HepG2 (cell line): Measurements from ENCODE around the gene PDXDC1. TPM values are rescaled to one million over a fixed set of nuclear protein-coding genes. Genes with fewer than 3 reads are reported as not detected.

Source experiments
- ATAC-seq: fragments of 200-7000 bp; cut with Tn5 transposase; 3 replicates; pipeline ENCODE4 v1.9.1; 2020; ENCODE audit warnings: mild to moderate bottlenecking, moderate library complexity
- BruUV-seq: library from RNA; stranded (reverse); fragments of 400-500 nt; replicated peaks from 2 replicates; lab custom pipeline; 2021; lab: Mats Ljungman, UMichigan
- CTCF ChIA-PET: fragments of 300-600 bp; formaldehyde crosslinking; extraction: SDS; loops from one replicate; lab custom pipeline; 2021; ENCODE audit warnings: low total read pairs, inconsistent platforms, low intra/inter-chr PET ratio; lab: Yijun Ruan, JAX
- POLR2A ChIA-PET: fragments of 350-600 bp; sonication (Branson Sonifier 250); formaldehyde crosslinking; loops from one replicate; lab custom pipeline; 2020; ENCODE audit warnings: antibody characterized with exemption, inconsistent platforms; lab: Yijun Ruan, JAX
- DNase-seq: peaks from one replicate; pipeline ENCODE4 v3.0.0-alpha.2; 2015; ENCODE audit warnings: low spot score
- FAIRE-seq: peaks from 3 replicates; lab custom pipeline; 2011; peaks lifted over from hg19 to GRCh38; lab: Jason Lieb, UNC
- H2AFZ ChIP-seq: one replicate; pipeline ENCODE4 v1.6.1; 2011; ENCODE audit warnings: low read length, inconsistent platforms
- H3K27ac ChIP-seq: fragments of 300-600 bp; 3 replicates; pipeline ENCODE4 v1.8.0; 2011; ENCODE audit warnings: mixed run types, mild to moderate bottlenecking, mixed read lengths, low read length, inconsistent platforms; ENCODE audit not compliant: insufficient read depth; ENCODE audit errors: extremely low read length
- H3K27me3 ChIP-seq, 2 experiments: fragments of 200-600 bp in 1 of 2; 2 replicates in 1 of 2; 3 replicates in 1 of 2; pipeline versions ENCODE4 v1.6.0 to v1.8.0; 2011; ENCODE audit warnings: low read length in 2 of 2, mild to moderate bottlenecking in 2 of 2, moderate library complexity in 2 of 2, inconsistent platforms in 1 of 2; ENCODE audit not compliant: insufficient read depth in 2 of 2, control insufficient read depth in 1 of 2
- H3K36me3 ChIP-seq, 2 experiments: fragments of 200-600 bp in 1 of 2; replicated peaks in 1 of 2; 2 replicates in 1 of 2; 3 replicates in 1 of 2; pipeline versions ENCODE4 v1.5.1 to v1.8.0; 2011; ENCODE audit warnings: low read length in 2 of 2, inconsistent platforms in 1 of 2; ENCODE audit not compliant: insufficient read depth in 2 of 2, control insufficient read depth in 1 of 2
- H3K4me1 ChIP-seq: 2 replicates; pipeline ENCODE4 v1.5.1; 2012; ENCODE audit warnings: low read length, inconsistent platforms; ENCODE audit not compliant: insufficient read depth
- H3K4me2 ChIP-seq: 2 replicates; pipeline ENCODE4 v1.6.0; 2011; ENCODE audit warnings: low read depth, low read length, inconsistent platforms
- H3K4me3 ChIP-seq, 3 experiments: fragments of 200-600 bp in 1 of 3; sonication (generic), shearing (Covaris generic) in 1 of 3; replicated peaks in 1 of 3; 2 replicates each; pipeline ENCODE4 v1.5.1; 2011 to 2016; ENCODE audit warnings: low read length in 3 of 3, inconsistent platforms in 2 of 3, low read depth in 2 of 3, mild to moderate bottlenecking in 2 of 3, control low read depth in 1 of 3, mixed read lengths in 1 of 3; ENCODE audit not compliant: insufficient read depth in 1 of 3
- H3K79me2 ChIP-seq: one replicate; pipeline ENCODE4 v1.6.1; 2011; ENCODE audit warnings: low read length, inconsistent platforms; ENCODE audit not compliant: insufficient read depth
- H3K9ac ChIP-seq: 2 replicates; pipeline ENCODE4 v1.6.0; 2011; ENCODE audit warnings: mild to moderate bottlenecking, low read depth, low read length, inconsistent platforms; ENCODE audit not compliant: insufficient read depth
- H3K9me3 ChIP-seq: 2 replicates; pipeline ENCODE4 v1.5.1; 2012; ENCODE audit warnings: mild to moderate bottlenecking, low read length
- H4K20me1 ChIP-seq: 2 replicates; pipeline ENCODE4 v1.6.0; 2011; ENCODE audit warnings: inconsistent platforms, mild to moderate bottlenecking, low read length, moderate library complexity; ENCODE audit not compliant: insufficient read depth
- ARNTL ChIP-seq: sonication (generic); formaldehyde crosslinking; IDR thresholded peaks from 2 replicates; pipeline ENCODE4 v1.4.0; 2020; ENCODE audit warnings: mild to moderate bottlenecking, missing genetic modification reagents
- ELK4 ChIP-seq: sonication (generic); formaldehyde crosslinking; IDR thresholded peaks from 2 replicates; pipeline ENCODE4 v1.9.0; 2021; ENCODE audit warnings: missing genetic modification reagents, borderline replicate concordance
- ETV5 ChIP-seq: IDR thresholded peaks from 2 replicates; pipeline ENCODE4 v1.6.1; 2018; ENCODE audit warnings: missing biosample characterization, missing genetic modification reagents, inconsistent platforms, borderline replicate concordance
- FOXK2 ChIP-seq: fragments of 450-650 bp; IDR thresholded peaks from 2 replicates; pipeline ENCODE4 v1.6.1; 2016
- GATAD2A ChIP-seq: IDR thresholded peaks from 2 replicates; pipeline ENCODE4 v1.6.1; 2016
- MAF1 ChIP-seq: sonication (generic); formaldehyde crosslinking; IDR thresholded peaks from 2 replicates; pipeline ENCODE4 v1.5.0; 2020; ENCODE audit warnings: missing genetic modification reagents, borderline replicate concordance
- NR2F1 ChIP-seq, 2 experiments: fragments of 450-650 bp in 1 of 2; formaldehyde crosslinking in 1 of 2; IDR thresholded peaks; 2 replicates each; pipeline versions ENCODE4 v1.5.0 to v1.6.1; 2016 to 2020; ENCODE audit warnings: mild to moderate bottlenecking in 1 of 2, missing compliant biosample characterization in 1 of 2, missing genetic modification reagents in 1 of 2, moderate library complexity in 1 of 2
- POLR2AphosphoS5 ChIP-seq: IDR thresholded peaks from 2 replicates; pipeline ENCODE4 v1.6.1; 2012; ENCODE audit warnings: low read depth, low read length
- PRMT3 ChIP-seq: sonication (generic); formaldehyde crosslinking; IDR thresholded peaks from 2 replicates; pipeline ENCODE4 v1.8.1; 2022; ENCODE audit warnings: low read depth, mild to moderate bottlenecking, moderate library complexity, missing genetic modification reagents, borderline replicate concordance
- SAP130 ChIP-seq: IDR thresholded peaks from 2 replicates; pipeline ENCODE4 v1.6.1; 2016; ENCODE audit warnings: low read depth
- ZBTB4 ChIP-seq: sonication (generic); formaldehyde crosslinking; IDR thresholded peaks from 2 replicates; pipeline ENCODE4 v1.4.0; 2020; ENCODE audit warnings: missing genetic modification reagents, mild to moderate bottlenecking, borderline replicate concordance
- ZMYM3 ChIP-seq: sonication (generic); formaldehyde crosslinking; IDR thresholded peaks from 2 replicates; pipeline ENCODE4 v1.5.1; 2020; ENCODE audit warnings: mild to moderate bottlenecking, missing genetic modification reagents
- ZNF329 ChIP-seq: sonication (generic); formaldehyde crosslinking; IDR thresholded peaks from 2 replicates; pipeline ENCODE4 v1.9.0; 2021; ENCODE audit warnings: low read depth, mild to moderate bottlenecking, missing genetic modification reagents
- ZNF34 ChIP-seq: sonication (generic); formaldehyde crosslinking; IDR thresholded peaks from 2 replicates; pipeline ENCODE4 v1.4.0; 2020; ENCODE audit warnings: mild to moderate bottlenecking, missing genetic modification reagents, borderline replicate concordance
- ZNF512B ChIP-seq: sonication (generic); formaldehyde crosslinking; IDR thresholded peaks from 2 replicates; pipeline ENCODE4 v1.5.1; 2020; ENCODE audit warnings: missing genetic modification reagents, mild to moderate bottlenecking, borderline replicate concordance
- ZNF556 ChIP-seq: sonication (generic); formaldehyde crosslinking; IDR thresholded peaks from 2 replicates; pipeline ENCODE4 v1.4.0; 2020; ENCODE audit warnings: mild to moderate bottlenecking, missing genetic modification reagents, borderline replicate concordance
- ZNF563 ChIP-seq: sonication (generic); formaldehyde crosslinking; IDR thresholded peaks from 2 replicates; pipeline ENCODE4 v1.8.0; 2022; ENCODE audit warnings: mild to moderate bottlenecking, moderate library complexity, missing genetic modification reagents
- WGBS: methylation state at CpG from one replicate; pipeline ENCODE4 v1.1.6; 2017; ENCODE audit warnings: low lambda C conversion rate; 5-methylcytosine and 5-hydroxymethylcytosine counted together
- in situ Hi-C: cut with HindIII; loops from 2 replicates; pipeline ENCODE4 v1.10.0; 2017; ENCODE audit warnings: low pct_unique_long_range_greater_than_20kb; ENCODE audit not compliant: extremely low pct_ligation_motif_present
- intact Hi-C: fragments of 100-400 bp; cut with micrococcal nuclease; formaldehyde crosslinking; loops from one replicate; pipeline ENCODE4 v1.10.0; 2022; ENCODE audit not compliant: unreplicated experiment
- polyA plus RNA-seq, 8 experiments: library from polyadenylated mRNA; depleted of rRNA in 3 of 8; stranded (reverse) in 7 of 8; unstranded in 1 of 8; fragments of >200 nt; fragmentation: Illumina TruSeq in 4 of 8; extraction: Trizol in 4 of 8; gene quantifications; 2 replicates each; pipeline versions ENCODE4 v1.2.1 to v1.2.3, GENCODE V29; 2011 to 2016; ENCODE audit warnings: low read depth in 4 of 8, missing spikeins in 1 of 8, mixed read lengths in 1 of 8; ENCODE audit not compliant: insufficient read depth in 1 of 8
- total RNA-seq, 5 experiments: library from RNA; depleted of rRNA; stranded (reverse); fragments of >200 nt; fragmentation: Illumina TruSeq; extraction: Trizol; gene quantifications; 2 replicates each; pipeline ENCODE4 v1.2.3, GENCODE V29; 2016; ENCODE audit warnings: low read depth in 1 of 5

Gene PDXDC1
- total and polyA plus RNA-seq, 2 of the 13 experiments (the other 11 are each of a cell fraction or from before 2014, with no cell fraction given), result 133 to 169 TPM

DNA sequence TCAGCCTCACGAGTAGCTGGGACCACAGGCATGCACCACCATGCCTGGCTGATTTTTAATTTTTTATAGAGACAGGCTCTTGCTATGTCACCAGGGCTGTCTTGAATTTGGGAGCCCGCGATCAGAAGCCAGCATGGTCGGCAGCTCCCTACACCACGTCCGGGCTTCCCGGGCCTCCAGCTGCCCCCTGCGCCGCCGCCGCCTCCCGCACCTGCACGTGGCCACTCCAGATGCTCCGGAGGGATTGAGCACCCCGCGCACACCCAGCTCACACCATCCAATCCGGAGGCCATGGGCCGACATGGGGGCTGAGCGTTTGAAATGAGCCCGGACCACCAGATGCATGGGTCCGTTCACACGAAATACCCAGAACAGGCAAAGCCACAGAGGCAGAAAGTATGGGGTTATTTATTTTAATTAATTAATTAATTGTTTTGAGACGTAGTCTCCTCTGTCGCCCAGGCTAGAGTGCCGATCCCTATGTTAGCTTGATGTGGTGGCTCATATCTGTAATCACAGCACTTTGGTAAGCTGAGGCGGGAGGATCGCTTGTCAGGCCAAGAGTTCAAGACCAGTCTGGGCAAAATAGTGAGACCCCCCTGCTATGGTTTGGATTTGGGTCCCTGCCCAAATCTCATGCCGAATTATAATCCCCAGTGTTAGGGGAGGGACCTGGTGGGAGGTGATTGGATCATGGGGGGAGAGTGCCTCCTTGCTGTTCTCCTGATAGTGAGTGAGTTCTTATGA is 17.1 kb upstream of the PDXDC1 start (continued):
- TF ChIP-seq NR2F1 (CRISPR knock-in tag; IDR thresholded peaks at IDR 0.05) (no peak), ZNF512B (CRISPR knock-in tag) (no peak)

GRCh38 chr16:14958323-14958600 is 16.6 kb upstream of the PDXDC1 start:
- no peak for DNase-seq
- CTCF ChIA-PET, result no interaction called here
- H3K4me3 ChIP-seq, result no peak overlapping the region
- FAIRE-seq, result no peak
- H3K9me3 ChIP-seq, result no peaks in the 10 kb centered on the region
- no peak overlapping the region for H2AFZ ChIP-seq
- WGBS, result 74% methylated on average over 4 of the region's 4 CpGs
- H4K20me1 ChIP-seq, result no peaks in the 10 kb centered on the region
- ATAC-seq, result no peak
- H3K36me3 ChIP-seq, result no peaks in the 10 kb centered on the region
- in situ Hi-C loops, result no loop called here
- H3K27ac ChIP-seq, result no peak overlapping the region
- no peaks in the 10 kb centered on the region for H3K79me2 ChIP-seq
- intact Hi-C loops, result no loop called here
- peaks cover 16% of the 10 kb centered on the region; the same call in 1 of the 2 replicates for H3K4me1 ChIP-seq
- H3K9ac ChIP-seq, result no peak overlapping the region
- H3K27me3 ChIP-seq, result peaks cover 0 to 11% of the 10 kb centered on the region in 2 experiments; a peak in 1 of 5 replicates
- POLR2A ChIA-PET, result no interaction called here
- H3K4me2 ChIP-seq, result no peak overlapping the region
- no TSS peak for BruUV-seq
- no peak for TF ChIP-seq SAP130 (CRISPR knock-in tag)
- no peak for TF ChIP-seq MAF1
- TF ChIP-seq FOXK2, result no peak
- TF ChIP-seq GATAD2A (CRISPR knock-in tag), result no peak
- TF ChIP-seq ZBTB4 (CRISPR knock-in tag), result no peak
- no peak for TF ChIP-seq ETV5 (CRISPR knock-in tag)
- TF ChIP-seq ZNF563 (CRISPR knock-in tag), result no peak
- TF ChIP-seq ZNF329 (CRISPR knock-in tag), result no peak
- TF ChIP-seq ZMYM3, result no peak
- TF ChIP-seq ZNF556, result no peak
- no peak for TF ChIP-seq ELK4 (CRISPR knock-in tag)
- no peak for TF ChIP-seq PRMT3
- TF ChIP-seq POLR2AphosphoS5, result no peak
- TF ChIP-seq ZNF34 (CRISPR knock-in tag), result no peak
- no peak for TF ChIP-seq ARNTL
